ENCODE measurements around the gene BBS10.
"Not testable (repeated sequence)": the region's sequence is repeated elsewhere in the genome, so short reads cannot be mapped to it uniquely, and the experiment has no call there.

Gene BBS10

GRCh38 chr12:76366163-76366562, 17.9 kb upstream of the BBS10 start:
- no peaks in the 10 kb centered on the region for H3K27me3 ChIP-seq
- DNase-seq = no peak
- no peak overlapping the region for H3K4me3 ChIP-seq
- H3K9me3 ChIP-seq = no peaks in the 10 kb centered on the region
- no peaks in the 10 kb centered on the region for H3K4me1 ChIP-seq
- TF ChIP-seq CTCF (IDR thresholded peaks at IDR 0.05) = no peak
- no peak overlapping the region for H3K27ac ChIP-seq
- peaks cover 40 to 56% (median 53%) of the 10 kb centered on the region in 3 donors for H3K36me3 ChIP-seq
- intact Hi-C loops (cut with DNase I; ENCODE audit: low total_unique reads) = no loop called here

GRCh38 chr12:76364131-76364530, 15.9 kb upstream of the BBS10 start:
- H3K4me3 ChIP-seq; H3K27me3 ChIP-seq; H3K4me1 ChIP-seq; H3K9me3 ChIP-seq; intact Hi-C loops (cut with DNase I; ENCODE audit: low total_unique reads); DNase-seq; H3K27ac ChIP-seq: not testable (repeated sequence)
- H3K36me3 ChIP-seq = peaks cover 37 to 47% (median 43%) of the 10 kb centered on the region in 3 donors

- DNase-seq = no peak
- H3K4me3 ChIP-seq = no peak overlapping the region
- H3K4me1 ChIP-seq = no peaks in the 10 kb centered on the region
- TF ChIP-seq CTCF (IDR thresholded peaks at IDR 0.05) = no peak
- no peaks in the 10 kb centered on the region for H3K9me3 ChIP-seq
- intact Hi-C loops (cut with DNase I; ENCODE audit: low total_unique reads) = no loop called here
- no peak overlapping the region for H3K27ac ChIP-seq
- H3K27me3 ChIP-seq = no peaks in the 10 kb centered on the region
- H3K36me3 ChIP-seq = peaks cover 15 to 39% (median 26%) of the 10 kb centered on the region in 3 donors
Observed at GRCh38 chr12:76360316-76360715, 12.1 kb upstream of the BBS10 start.

GRCh38 chr12:76356071-76356470, 7.9 kb upstream of the BBS10 start:
- H3K36me3 ChIP-seq = peaks cover 7 to 33% (median 14%) of the 10 kb centered on the region in 3 donors
- intact Hi-C loops (cut with DNase I; ENCODE audit: low total_unique reads) = no loop called here
- no peak overlapping the region for H3K27ac ChIP-seq
- no peak for DNase-seq
- H3K4me1 ChIP-seq = no peaks in the 10 kb centered on the region
- TF ChIP-seq CTCF (IDR thresholded peaks at IDR 0.05) = no peak
- no peaks in the 10 kb centered on the region for H3K27me3 ChIP-seq
- H3K9me3 ChIP-seq = no peaks in the 10 kb centered on the region
- H3K4me3 ChIP-seq = no peak overlapping the region

GRCh38 chr12:76346798-76347420, 1.3 kb downstream of the BBS10 start:
- peak overlapping the region; percentile 90 for H3K27ac ChIP-seq
- H3K36me3 ChIP-seq = no peaks in the 10 kb centered on the region
- no peaks in the 10 kb centered on the region for H3K9me3 ChIP-seq
- peaks cover 0 to 24% (median 10%) of the 10 kb centered on the region in 4 donors for H3K4me1 ChIP-seq
- peak in 1 of 2 donors; percentile 29 for DNase-seq
- H3K4me3 ChIP-seq = peak overlapping the region; percentile 86 to 89
- intact Hi-C loops (cut with DNase I; ENCODE audit: low total_unique reads) = loop anchor here (10.0 kb wide), 2 partner anchors 208 to 262 kb away; partner anchors contain the start of genes NAP1L1 and OSBPL8
- no peaks in the 10 kb centered on the region for H3K27me3 ChIP-seq
- no peak for TF ChIP-seq CTCF (IDR thresholded peaks at IDR 0.05)

- no peak overlapping the region for H3K27ac ChIP-seq
- no peaks in the 10 kb centered on the region for H3K9me3 ChIP-seq
- H3K36me3 ChIP-seq = no peaks in the 10 kb centered on the region
- H3K4me3 ChIP-seq = no peak overlapping the region
- no peaks in the 10 kb centered on the region for H3K27me3 ChIP-seq
- no peak for TF ChIP-seq CTCF (IDR thresholded peaks at IDR 0.05)
- no peak for DNase-seq
- intact Hi-C loops (cut with DNase I; ENCODE audit: low total_unique reads) = loop anchor here (10.0 kb wide), 2 partner anchors 209 to 261 kb away; partner anchors contain the start of genes NAP1L1 and OSBPL8
- peaks cover 0 to 24% (median 10%) of the 10 kb centered on the region in 4 donors for H3K4me1 ChIP-seq
Observed at GRCh38 chr12:76346236-76346635, 2.0 kb downstream of the BBS10 start.

Data from tibial artery (tissue), 4 donors.